Uterus (tissue), 2 donors: ENCODE data around the gene NYAP1.

Experiments used
- POLR2A ChIP-seq, 2 donors: fragments of 450-650 bp; IDR thresholded peaks; one replicate each; pipeline ENCODE4 v1.6.1; 2016; ENCODE audit warnings: antibody characterized with exemption in 2 of 2, mild to moderate bottlenecking in 1 of 2, moderate library complexity in 1 of 2
- TF ChIP-seq, protein P1 (sequence below), 4 experiments: fragments of 200-600 bp in 2 of 4; fragments of 450-650 bp in 2 of 4; sonication (generic) in 2 of 4; IDR thresholded peaks; one replicate each; pipeline ENCODE4 v1.5.1; 2016 to 2019; ENCODE audit warnings: antibody characterized with exemption in 4 of 4, mild to moderate bottlenecking in 2 of 4, moderate library complexity in 1 of 4

DNA sequence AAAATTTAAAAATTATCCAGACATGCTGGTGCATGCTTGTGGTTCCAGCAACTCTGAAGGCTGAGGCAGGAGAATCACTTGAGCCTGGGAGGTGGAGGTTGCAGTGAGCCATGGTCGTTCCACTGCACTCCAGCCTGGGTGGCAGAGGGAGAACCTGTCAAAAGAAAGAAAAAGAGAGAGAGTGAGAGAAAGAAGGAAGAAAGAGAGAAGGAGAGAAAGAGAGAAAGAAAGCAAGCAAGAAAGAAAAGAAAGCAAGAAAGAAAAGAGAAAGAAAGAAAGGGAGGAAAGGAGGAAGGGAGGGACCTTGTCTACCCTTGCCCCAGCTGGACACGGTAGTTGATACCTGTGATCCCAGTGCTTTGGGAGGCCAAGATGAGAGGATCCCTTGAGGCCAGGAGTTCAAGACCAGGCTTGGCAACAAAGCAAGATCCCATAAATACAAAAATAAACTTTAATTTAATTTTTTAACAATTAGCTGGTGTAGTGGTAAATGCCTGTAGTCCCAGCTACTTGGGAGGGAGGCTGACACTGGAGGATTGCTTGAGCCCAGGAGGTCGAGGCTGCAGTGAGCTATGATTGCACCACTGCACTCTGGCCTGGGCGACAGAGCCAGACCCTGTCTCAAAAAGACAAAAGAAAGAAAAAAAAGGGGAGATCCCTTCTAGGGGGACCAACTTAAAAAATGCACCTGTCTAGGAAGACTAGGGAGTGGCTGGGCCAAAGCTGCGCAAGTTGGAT lies 9.2 kb downstream of the NYAP1 start:
- no peak for TF ChIP-seq POLR2A (IDR thresholded peaks at IDR 0.05)
- TF ChIP-seq, protein P1, sequence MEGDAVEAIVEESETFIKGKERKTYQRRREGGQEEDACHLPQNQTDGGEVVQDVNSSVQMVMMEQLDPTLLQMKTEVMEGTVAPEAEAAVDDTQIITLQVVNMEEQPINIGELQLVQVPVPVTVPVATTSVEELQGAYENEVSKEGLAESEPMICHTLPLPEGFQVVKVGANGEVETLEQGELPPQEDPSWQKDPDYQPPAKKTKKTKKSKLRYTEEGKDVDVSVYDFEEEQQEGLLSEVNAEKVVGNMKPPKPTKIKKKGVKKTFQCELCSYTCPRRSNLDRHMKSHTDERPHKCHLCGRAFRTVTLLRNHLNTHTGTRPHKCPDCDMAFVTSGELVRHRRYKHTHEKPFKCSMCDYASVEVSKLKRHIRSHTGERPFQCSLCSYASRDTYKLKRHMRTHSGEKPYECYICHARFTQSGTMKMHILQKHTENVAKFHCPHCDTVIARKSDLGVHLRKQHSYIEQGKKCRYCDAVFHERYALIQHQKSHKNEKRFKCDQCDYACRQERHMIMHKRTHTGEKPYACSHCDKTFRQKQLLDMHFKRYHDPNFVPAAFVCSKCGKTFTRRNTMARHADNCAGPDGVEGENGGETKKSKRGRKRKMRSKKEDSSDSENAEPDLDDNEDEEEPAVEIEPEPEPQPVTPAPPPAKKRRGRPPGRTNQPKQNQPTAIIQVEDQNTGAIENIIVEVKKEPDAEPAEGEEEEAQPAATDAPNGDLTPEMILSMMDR (IDR thresholded peaks at IDR 0.05), result no peak
